Measurements from ENCODE around the gene SAYSD1. TPM values are rescaled to one million over a fixed set of nuclear protein-coding genes. Genes with fewer than 3 reads are reported as not detected.

SAYSD1 gene
- total RNA-seq, 2 experiments from 2014 or later = 16.0 to 16.8 TPM

DNA sequence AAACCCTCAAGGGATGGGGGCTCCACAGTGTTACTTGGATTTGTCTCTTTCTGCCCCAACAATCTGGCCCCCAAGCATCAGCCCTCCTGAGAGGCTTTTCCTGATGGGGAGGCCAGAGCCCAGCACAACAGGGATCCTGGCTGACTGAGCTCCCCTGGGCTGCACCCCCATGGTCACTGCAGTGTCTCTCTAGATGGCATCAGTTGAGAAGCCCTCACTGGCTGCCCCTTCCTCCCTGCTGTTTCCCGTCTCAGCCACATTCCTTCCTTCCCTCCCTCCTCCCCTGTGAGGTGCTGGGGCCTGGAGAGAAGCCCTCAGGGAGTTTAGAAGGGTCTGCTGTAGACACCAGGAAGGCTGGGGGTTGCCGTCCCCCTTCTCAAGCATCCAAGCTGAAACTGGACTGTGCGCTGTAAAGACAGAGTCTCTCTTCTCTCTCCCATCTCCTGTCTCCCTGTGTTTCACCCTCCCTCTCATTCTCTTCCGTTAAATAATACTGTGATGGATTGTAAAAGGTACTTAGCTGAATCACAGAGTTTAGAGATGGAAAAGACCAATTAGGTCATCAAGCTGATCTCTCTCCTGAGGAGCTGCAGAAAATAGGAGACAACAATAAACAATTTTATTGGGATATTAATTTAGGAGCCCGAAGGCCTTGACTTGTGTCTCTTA, 29.7 kb downstream of the SAYSD1 start:
- ATAC-seq (no peak), DNase-seq (no peak)
- Mint-ChIP-seq H3K27ac (no peak overlapping the region), H3K9me3 (no peaks in the 10 kb centered on the region), H3K4me1 (ENCODE audit: low read depth) (peaks cover 21% of the 10 kb centered on the region), H3K36me3 (ENCODE audit: low read depth) (no peaks in the 10 kb centered on the region), H3K4me3 (no peak overlapping the region), H3K27me3 (peaks cover 34% of the 10 kb centered on the region)
- intact Hi-C loops (cut with micrococcal nuclease) = no loop called here
- TF ChIP-seq, protein P1, sequence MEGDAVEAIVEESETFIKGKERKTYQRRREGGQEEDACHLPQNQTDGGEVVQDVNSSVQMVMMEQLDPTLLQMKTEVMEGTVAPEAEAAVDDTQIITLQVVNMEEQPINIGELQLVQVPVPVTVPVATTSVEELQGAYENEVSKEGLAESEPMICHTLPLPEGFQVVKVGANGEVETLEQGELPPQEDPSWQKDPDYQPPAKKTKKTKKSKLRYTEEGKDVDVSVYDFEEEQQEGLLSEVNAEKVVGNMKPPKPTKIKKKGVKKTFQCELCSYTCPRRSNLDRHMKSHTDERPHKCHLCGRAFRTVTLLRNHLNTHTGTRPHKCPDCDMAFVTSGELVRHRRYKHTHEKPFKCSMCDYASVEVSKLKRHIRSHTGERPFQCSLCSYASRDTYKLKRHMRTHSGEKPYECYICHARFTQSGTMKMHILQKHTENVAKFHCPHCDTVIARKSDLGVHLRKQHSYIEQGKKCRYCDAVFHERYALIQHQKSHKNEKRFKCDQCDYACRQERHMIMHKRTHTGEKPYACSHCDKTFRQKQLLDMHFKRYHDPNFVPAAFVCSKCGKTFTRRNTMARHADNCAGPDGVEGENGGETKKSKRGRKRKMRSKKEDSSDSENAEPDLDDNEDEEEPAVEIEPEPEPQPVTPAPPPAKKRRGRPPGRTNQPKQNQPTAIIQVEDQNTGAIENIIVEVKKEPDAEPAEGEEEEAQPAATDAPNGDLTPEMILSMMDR (IDR thresholded peaks at IDR 0.05) = no peak
- CTCF ChIA-PET = interaction anchor here (1.0 to 1.3 kb wide), 3 partner anchors 56 to 224 kb away, joined by 3 to 4 read pairs (median 4); no protein-coding TSS in a partner anchor
- POLR2A ChIA-PET = no interaction called here

DNA sequence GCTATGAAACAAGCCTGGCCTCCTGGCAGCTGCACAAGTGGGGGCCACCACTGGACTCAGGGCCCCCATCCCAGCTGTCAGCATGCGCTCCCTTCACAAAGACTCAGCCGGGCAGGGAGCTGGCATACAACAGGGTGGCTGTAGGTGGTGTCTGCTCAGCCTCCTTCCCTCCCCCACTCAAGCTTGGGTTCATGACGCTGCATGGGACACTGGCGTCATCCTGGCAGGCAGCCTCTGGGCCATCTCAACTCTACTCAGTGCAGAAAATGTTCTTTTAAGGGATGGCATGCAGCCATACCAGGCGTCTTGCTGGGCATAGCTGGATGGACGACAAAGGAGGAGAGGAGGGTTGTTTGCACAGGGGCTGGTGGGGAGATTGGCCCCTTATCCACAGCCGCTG, 30.5 kb downstream of the SAYSD1 start:
- no peak for ATAC-seq
- Mint-ChIP-seq H3K4me3 (no peak overlapping the region), H3K27me3 (peaks cover 28% of the 10 kb centered on the region), H3K36me3 (ENCODE audit: low read depth) (no peaks in the 10 kb centered on the region), H3K9me3 (no peaks in the 10 kb centered on the region), H3K4me1 (ENCODE audit: low read depth) (peaks cover 21% of the 10 kb centered on the region), H3K27ac (no peak overlapping the region)
- ChIA-PET POLR2A (no interaction called here), CTCF (interaction anchor here (1.2 to 2.1 kb wide), 3 partner anchors 9 to 83 kb away, joined by 3 to 9 read pairs (median 4); no protein-coding TSS in a partner anchor)
- no peak for DNase-seq
- intact Hi-C loops (cut with micrococcal nuclease) = no loop called here
- TF ChIP-seq, protein P1 (IDR thresholded peaks at IDR 0.05) = no peak

DNA sequence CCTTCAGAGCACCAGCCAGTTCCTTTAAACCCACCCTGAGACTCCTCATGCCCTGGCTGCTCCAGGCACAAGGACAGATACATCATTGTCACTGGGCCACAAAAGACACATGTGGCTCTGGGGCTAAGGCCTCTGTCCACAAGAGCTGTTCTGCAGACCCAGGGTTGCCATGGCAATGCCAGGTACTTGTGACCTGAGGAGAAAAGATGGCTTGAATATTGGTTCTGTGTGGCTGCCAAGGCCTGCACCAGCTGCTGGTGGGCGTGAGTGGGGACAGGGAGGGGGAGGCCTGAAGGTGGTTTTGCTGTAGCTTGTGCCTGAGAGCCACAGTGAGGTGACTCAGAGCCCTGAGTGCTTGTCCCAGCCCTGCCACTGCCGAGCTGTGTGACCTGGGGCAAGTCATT, 31.8 kb downstream of the SAYSD1 start:
- intact Hi-C loops (cut with micrococcal nuclease) = no loop called here
- ChIA-PET POLR2A (no interaction called here), CTCF (interaction anchor here (1.0 to 2.1 kb wide), 2 partner anchors 10 to 22 kb away, joined by 3 to 9 read pairs; no protein-coding TSS in a partner anchor)
- no peak overlapping the region for H3K4me3 Mint-ChIP-seq
- H3K4me1 Mint-ChIP-seq (ENCODE audit: low read depth) = peaks cover 21% of the 10 kb centered on the region
- peak; percentile 71 for ATAC-seq
- no peak overlapping the region for H3K27ac Mint-ChIP-seq
- H3K27me3 Mint-ChIP-seq = peaks cover 19% of the 10 kb centered on the region
- DNase-seq = peak; percentile 70
- TF ChIP-seq, protein P1 (IDR thresholded peaks at IDR 0.05) = no peak
- no peaks in the 10 kb centered on the region for H3K36me3 Mint-ChIP-seq (ENCODE audit: low read depth)
- H3K9me3 Mint-ChIP-seq = no peaks in the 10 kb centered on the region

DNA sequence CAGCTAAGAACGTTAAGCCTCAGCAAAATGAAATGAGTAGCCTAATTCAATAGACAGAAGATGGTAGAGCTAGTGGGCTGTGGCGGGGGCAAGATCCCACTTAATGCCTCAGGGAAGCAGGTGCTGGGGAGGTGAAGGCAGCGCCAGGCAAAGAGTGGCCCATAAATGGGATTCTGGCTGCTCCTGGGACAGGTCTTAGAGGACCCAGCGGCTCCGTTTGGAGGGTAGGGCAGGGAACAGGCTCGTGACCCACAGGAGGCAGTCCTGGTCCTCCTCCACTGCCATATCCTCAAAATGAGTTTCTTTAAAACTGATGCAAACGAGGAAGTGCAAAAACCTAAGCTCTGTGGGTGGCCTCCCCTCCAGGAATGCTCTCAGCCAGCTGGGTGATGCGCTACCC, 32.7 kb downstream of the SAYSD1 start:
- Mint-ChIP-seq H3K9me3 (no peaks in the 10 kb centered on the region), H3K27me3 (peaks cover 12% of the 10 kb centered on the region), H3K27ac (no peak overlapping the region), H3K36me3 (ENCODE audit: low read depth) (no peaks in the 10 kb centered on the region), H3K4me1 (ENCODE audit: low read depth) (peaks cover 22% of the 10 kb centered on the region), H3K4me3 (no peak overlapping the region)
- intact Hi-C loops (cut with micrococcal nuclease) = no loop called here
- no peak for DNase-seq
- TF ChIP-seq, protein P1 (IDR thresholded peaks at IDR 0.05) = no peak
- ChIA-PET CTCF (no interaction called here), POLR2A (interaction anchor here (0.6 kb wide), 1 partner anchor 11 kb away, joined by 4 read pairs; no protein-coding TSS in a partner anchor)
- ATAC-seq = no peak

DNA sequence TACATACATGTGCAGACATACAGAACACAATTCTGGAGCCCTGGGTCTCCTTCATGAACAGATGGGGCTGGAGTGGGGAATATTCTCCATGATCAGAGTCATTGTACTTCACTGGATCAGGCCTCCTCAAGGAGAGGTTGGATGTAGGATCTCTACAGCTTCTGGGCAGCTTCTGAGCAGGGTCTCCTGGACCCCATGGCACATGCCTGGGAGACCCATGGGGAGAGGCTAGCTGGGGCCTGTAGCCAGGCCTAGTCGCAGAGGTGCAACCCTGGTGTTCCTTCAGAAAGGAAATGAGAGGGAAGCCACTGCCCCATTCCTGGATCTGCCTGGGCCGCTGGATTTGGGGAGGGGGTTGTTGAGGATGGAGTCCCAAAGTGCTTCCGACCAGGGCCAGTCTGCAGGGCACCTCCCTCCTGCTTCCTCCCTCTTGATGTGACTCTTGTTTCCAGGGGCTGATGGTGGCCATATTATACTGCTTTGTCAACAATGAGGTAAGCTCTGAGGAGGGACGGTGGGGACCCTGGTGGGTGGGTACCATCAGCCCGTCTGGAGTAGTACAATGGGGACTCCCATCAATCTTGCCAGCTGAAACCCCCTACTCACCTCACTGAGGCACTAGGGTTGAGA, 34.6 kb downstream of the SAYSD1 start:
- Mint-ChIP-seq H3K4me3 (no peak overlapping the region), H3K36me3 (ENCODE audit: low read depth) (no peaks in the 10 kb centered on the region), H3K27ac (no peak overlapping the region), H3K9me3 (no peaks in the 10 kb centered on the region), H3K4me1 (ENCODE audit: low read depth) (peaks cover 17% of the 10 kb centered on the region), H3K27me3 (peaks cover 5% of the 10 kb centered on the region)
- POLR2A ChIA-PET = no interaction called here
- intact Hi-C loops (cut with micrococcal nuclease) = no loop called here
- TF ChIP-seq, protein P1 (IDR thresholded peaks at IDR 0.05) = no peak
- DNase-seq = no peak
- ATAC-seq = no peak
- CTCF ChIA-PET = no interaction called here

All from activated CD8-positive, alpha-beta T cell treated with anti-CD3 and anti-CD28 coated beads for 36 hours (primary cell).